HG03439 (cell line): ENCODE results near the gene PROX2.
A peak's percentile ranks its signal among the peaks of the same experiment; 100 is the strongest.

Source experiments
- ATAC-seq: cut with Tn5 transposase; IDR thresholded peaks from one replicate; pipeline ENCODE4 v1.9.1; 2021; ENCODE audit warnings: mild to moderate bottlenecking, moderate library complexity; ENCODE audit not compliant: unreplicated experiment

PROX2 gene

DNA sequence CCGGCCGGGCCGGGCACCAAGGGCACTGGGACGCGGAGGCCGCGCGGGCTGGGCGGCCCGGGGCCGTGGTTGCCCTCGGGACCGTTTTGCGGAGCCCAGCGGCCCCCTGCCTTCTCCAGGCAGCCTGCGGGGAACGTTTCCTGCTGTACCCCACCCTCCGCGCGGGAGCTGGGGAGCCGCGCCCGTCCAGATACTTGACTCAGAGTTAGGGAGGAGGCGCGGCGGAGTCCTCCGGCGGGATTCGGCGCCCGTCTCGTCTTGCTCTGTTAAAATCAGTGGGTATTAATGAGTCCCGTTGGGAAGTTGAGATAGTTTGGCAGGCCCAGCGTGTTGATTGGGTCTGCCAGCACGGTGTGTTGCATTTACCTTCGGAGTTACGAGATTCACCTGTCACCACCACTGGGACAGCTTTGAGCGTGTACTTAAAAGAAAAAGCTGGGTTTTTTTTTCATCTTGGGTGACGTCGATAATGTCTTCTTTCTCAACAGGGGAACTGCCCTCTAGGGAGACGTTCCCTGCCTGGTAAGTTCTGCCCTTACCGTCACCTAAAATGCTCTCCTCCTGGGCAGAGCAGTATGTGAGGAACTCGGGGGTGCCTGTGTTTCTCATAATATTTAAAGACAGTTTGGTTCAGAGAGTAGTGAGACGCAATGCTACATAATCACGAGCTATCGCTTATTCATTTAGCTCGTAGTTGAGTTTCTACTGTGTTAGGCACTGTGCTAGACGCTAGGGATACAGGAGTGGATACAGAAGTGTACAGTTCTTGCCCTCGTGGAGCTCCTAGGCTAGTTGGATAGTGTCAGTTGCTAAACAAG is 6.4 kb upstream of the PROX2 start:
- peak; percentile 32 for ATAC-seq

DNA sequence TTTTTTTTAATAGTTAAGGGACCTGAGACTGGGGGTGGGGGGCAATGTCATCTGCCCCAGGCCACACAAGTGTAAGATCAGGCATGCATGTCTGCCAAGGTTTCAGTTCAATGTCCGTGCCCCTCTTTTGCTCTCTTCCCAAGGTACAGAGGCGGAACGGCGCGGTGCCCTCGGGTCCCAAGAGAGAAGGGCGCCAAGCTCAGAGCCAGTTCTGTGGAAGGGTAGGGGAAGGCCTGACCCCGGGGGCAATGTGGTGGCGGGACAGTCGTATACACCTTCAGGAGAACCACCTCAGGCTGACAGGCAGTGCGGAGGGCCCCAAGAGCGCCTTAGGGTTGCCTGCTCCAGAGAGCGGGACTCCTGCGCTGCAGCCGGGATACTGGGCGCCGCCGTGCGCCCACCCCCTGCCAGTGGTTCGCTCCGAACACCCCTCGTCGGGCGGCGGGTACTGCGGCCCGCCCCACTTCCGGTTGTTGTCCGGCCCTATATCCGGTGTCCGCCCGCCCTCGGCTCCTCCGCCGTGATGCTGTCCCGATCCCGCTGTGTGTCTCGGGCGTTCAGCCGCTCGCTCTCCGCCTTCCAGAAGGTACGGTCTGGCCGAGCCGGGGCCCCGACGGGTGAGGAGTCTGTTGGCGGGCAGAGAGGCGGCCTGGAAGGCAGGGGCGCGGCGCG is 5.6 kb upstream of the PROX2 start, which contains the start of gene DLST:
Gene DLST (plus strand): TSS at position 486 of the 672 bp plus-strand sequence. CDS start 38 bp downstream, at position 524.
- peak; percentile 95 for ATAC-seq

DNA sequence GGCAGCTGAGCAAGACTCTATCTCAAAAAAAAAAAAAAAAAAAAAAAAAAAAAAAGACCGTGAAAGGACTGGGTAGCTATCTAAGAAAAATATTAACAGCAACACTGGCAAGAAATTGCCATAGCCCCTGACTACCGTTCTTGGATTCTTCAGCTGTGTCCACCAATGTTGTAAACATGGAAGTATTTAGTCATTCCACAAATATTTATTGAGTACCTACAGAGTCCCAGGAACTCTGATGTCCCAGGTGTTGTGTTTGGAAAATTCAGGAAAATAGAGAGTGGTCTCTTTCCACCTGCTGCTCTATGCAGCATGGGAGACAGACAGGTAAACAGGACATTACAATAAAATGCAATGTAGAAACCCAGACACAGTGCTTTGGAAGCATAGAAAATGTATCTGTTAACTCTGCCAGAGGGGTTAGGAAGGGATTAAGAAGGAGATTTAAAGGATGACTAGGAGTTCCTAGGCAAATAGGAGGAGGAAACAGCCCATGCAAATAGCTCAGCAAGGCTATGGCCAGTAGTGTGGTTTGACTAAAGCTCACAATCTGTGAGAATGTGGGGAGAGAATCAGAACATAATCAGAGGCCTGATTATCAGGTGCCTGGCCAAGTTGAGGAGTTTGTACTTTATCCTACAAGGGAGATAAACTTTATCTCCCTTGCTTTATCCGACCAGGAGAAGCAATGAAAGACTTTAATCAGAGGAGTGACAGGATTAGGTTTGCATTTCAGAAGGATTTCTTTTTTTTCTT is 3.7 kb upstream of the PROX2 start:
- ATAC-seq: no peak

DNA sequence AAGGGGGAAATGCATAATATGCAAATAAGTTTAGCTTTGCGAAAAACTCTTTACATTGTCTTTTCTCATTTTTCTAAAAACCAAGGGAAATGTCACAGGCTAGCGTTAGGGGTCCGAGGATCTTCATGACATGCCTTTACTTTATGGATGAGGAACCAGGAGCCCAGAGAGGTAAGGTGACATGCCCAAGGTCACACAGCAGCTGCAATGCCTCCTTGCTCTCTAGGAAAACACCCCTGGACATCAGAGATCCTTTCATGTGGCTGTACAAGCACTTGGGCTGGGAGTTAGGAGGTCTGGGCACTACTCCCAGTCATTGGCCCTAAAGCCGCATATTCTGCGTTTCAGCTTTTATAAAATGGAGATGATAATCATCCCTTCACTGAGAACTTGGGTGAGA is 741 bp downstream of the PROX2 start:
- no peak for ATAC-seq

DNA sequence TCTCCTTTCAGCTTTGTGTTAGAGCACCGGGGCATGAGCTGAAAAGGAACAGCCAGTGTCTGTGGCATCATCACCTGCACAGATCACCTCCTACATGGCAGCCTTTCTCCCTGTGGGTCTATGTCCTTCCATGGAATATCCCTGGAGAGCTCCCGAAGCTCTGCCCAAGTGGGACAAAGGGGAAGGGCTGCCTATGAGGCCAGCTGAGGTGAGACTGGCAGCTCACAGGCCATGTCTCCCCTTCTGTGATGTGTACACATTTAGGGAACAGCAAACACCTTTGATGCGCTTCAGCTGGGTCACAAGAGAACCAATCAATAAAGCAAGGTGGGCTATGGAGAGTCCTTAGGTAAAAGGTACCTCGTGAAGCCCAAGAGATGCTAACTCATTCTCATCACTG is 4.1 kb downstream of the PROX2 start:
- ATAC-seq: no peak

DNA sequence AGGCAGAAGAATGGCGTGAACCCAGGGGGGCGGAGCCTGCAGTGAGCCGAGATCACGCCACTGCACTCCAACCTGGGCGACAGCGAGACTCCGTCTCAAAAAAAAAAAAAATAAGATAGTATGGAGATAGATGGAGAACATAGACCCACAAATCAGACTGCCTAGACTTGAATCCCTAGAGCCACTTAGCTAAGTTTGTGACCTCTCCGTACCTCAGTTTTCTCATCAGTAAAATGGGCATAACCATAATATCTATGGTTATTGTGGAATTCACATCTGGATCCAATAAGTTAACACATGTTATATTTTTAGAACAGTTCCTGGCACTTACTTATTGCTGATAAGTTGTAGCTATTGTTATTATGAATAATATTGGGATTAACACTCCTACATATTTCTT is 7.2 kb downstream of the PROX2 start:
- ATAC-seq: no peak

DNA sequence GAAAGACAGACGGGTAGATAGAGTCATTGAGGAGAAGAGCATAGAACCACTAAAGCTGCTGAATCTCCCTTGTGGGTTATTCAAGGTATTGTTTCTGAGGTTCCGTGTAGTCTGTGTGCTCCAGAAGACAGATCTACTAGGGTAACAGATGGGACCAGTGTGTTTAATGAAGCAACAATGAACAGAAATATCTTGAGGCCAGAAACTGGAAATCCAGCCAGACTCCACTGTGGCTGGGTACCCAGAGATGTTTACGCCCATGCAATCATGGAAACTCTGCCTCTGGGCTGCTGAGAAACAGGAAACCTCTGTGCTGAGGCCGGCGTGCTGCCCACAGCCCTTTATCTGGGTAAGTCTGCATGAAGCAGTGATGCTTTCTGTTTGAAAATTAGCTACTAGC is 8.3 kb downstream of the PROX2 start:
- no peak for ATAC-seq

DNA sequence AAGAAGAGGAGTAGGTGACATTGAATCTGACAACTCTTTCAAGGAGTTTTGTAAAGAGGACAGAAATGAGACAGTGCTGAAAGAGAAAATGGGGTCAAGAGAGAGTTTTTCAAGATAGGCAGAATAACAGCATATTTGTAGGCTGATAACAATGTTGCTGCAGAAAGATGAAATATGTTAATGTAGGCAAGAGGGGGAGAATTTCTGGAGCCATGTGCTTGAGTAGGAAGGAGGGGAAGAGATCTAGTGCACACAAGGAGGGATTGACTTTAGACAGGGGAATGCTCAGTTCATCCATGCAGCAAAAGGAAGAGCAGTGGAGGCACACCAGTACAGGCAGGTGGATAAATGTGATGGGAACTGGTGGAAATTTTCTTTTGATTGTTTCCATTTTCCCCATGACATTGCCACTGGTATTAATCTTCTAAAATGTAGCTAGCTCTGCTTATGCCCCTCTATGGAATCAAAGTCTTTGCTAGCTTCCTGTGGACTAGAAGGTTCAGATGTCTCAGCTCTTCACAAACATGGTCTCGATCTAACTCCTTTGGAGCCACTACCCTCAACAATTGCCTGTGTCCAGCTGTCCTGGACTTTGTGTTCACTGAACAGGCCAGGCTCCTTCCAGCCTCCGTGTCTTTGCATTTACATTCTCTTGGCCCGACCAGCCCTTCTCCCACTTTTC is 9.1 kb downstream of the PROX2 start:
- ATAC-seq: no peak

DNA sequence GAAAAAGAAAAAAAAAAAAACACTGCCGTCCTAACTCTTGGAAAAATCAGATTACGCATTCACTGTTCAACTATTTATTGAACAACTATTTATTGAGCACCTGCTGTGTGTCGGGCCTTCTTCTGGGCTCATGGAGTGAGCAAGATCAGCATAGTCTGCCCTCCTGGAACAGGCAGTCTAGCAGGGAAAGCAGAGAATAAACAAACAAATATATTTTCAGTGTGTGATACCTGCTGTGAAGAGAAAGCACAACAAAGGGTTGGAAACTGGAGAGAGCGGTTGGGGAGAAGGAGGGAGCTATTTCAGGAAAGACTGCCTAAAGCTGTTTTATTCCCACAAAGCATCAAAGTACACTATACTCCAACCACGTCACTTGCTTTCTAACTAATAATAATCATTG is 10.8 kb downstream of the PROX2 start:
- no peak for ATAC-seq

DNA sequence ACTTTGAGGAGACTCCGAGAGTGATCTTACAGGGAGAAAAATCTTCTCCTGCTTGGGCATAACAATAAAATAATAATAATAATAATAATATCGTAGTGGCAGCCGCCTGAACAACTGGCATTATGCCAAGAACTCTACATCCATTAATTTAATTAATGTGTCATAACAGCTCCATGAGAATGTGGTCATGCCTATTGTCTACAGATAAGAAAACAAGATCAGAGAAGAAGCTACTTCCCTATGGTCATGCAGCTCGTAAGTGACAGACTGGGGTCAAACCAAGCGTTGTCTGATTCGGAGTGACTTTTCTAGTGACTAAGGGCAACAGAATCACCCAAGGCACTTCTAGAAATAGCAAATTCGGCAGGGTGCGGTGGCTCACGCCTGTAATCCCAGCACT is 11.7 kb downstream of the PROX2 start:
- no peak for ATAC-seq

DNA sequence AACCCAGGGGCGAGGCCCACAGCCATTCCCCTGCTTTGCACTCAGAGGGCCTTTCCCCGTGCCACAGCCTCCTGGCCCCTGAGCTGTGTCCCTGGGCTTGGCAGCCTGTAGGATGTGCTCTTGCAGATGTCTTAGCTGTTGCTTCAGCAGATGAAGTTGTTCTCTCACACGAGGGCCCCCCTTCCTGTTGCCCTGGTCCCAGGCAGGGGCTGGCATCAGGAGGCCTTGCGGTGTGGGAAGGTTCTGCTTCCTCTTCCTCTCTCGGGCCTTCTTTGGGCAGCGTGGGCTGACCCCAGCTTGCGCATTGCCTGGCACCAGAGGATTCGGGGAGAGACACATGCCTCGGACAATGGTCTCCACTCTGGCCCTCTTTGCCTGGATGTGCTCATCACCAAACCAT is 12.7 kb downstream of the PROX2 start:
- no peak for ATAC-seq

DNA sequence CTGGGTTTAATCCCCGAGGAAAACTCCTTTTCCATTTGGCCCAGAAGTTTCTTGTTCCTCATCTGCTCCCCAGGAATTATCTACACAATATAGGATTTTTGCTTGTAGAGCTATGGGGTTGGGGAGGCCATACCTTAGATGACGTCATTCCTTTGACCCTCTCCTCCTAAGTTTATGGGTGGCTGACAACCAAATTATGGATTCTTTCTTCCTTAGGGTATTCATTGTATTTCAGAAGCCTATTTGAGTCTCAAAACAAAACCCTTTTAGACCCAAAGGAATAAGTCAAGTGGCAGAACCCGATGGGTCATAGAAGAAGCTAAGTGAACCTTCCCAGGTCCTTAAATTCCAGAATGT is 14.2 kb downstream of the PROX2 start:
- ATAC-seq: no peak

DNA sequence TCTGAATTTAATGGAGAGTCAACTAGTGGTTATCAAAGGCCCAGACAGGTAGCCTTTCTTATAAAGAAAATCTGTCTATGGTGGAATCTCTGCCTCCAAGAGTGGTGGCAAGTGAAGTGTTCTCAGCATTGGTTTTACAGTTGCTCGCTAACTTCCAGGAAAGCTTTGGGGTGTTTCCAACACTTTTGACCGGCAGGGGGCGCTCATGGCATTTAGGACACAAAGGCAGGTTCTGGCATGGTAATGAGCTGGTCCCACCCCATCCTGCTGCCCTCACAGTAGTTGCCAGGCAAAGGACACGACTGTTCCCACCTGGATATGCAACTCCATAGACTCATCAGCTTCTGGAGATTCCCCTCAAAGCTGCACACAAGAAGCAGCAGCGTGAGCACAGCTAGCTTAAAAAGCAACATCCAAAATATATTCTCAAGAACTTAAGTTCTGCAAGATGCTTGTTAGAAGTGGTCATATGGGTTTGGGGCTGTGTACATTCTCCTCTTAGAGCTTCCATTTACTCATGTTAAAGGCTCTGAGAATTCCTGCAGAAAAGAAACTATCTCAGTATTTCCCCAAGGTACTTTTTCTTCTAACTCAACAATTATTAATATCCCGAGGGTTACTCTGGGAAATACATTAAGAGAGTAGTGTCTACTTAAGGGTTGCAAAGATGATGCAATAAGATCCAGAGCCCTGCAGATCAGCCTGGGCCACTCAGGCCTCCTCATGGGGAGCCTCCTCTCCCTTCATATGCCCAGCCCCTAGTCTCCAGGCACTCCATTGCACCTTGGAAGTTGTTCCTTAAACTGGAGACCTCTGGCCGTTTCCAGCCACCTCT is 14.8 kb downstream of the PROX2 start:
- no peak for ATAC-seq

DNA sequence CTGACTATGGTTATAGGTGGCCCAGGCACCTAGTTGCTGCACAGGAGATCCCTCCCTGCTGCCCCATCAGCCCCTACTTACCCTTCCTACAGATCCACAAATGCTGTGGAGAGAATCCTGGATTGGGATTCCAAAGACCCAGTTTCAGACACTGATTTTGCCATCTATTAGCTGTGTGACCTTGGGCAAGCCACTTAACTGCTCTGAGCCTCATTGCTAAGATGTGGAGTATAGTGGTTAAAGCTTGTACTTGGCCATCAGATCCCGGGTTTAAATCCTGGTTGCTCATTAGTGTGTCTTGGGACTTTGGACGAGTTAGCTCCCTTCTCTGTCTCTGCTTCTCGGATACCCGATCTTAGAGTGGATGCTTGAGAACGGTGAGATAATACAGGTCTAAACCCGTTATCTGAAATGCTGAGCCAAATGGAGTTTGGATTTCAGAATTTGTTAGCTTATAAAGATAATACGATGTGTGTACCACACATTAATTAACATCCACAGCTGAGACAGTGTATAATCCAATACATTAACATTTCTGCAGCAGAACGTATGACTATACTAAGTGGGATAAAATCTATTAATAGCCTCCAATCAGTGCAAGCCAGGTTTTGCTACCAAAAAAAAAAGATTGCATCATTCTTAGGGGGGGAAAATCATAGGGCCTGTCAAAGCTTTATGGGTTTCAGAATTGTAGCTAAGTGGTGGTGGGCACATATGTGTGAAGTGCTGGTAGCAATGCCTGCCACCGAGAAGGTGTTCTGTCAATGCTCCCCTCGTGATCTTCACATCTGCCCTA is 16.0 kb downstream of the PROX2 start:
- ATAC-seq: no peak

DNA sequence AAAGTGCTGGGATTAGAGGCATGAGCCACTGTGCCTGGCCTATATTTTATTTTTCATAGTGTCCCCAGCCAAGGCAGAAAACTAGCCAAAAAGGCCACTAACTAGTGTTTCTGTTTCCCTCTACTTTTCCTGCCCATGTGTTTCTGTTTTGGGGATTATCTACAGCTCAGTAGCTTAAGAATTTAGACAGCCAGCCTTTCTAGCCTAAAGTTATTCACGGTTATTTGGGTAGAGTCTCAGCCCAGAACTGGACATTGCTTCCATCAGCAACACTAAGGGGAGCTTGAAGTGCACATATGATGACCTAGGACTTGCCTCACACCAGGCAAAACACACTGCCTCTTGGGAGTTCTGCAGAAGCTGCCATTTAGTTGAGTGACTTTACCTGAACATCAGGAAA is 17.9 kb downstream of the PROX2 start:
- no peak for ATAC-seq

DNA sequence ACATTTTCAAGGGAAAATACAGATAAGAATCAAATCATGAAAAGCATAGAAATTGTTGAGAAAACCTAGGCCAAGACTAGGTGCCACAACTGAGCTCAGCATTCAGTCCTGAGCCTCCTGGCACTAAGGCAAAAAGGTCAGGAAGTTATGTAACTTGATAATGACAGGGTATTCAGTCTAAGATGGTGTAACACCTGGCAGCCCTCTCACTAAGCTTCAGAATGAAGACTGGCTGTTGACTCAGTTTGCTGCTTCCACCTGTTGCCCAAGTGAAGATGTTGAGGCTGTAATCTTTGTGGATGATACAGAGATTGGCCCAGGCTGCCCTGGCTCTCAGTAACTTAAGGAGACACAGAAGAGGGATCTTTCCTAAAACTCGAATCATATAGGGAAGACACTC is 19.6 kb downstream of the PROX2 start:
- ATAC-seq: no peak

DNA sequence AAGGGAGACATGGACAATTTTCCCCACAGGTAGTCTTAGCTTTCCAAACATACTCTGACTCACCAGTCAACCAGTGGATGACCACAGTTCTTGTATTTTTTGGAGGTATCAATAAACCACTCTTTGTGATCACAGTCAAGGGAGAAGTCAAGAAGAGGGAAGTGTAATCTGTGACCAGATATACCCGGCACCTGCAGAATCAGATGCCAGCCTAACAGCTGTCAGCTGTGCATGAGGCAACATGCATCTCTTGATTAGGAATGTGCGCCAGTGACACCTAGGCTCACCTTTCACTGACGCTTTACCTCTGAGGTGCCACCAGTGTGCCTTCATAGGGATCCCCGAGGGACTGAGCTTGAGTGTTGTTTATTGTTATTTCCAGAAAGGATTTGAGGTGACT is 20.0 kb downstream of the PROX2 start:
- ATAC-seq: no peak

DNA sequence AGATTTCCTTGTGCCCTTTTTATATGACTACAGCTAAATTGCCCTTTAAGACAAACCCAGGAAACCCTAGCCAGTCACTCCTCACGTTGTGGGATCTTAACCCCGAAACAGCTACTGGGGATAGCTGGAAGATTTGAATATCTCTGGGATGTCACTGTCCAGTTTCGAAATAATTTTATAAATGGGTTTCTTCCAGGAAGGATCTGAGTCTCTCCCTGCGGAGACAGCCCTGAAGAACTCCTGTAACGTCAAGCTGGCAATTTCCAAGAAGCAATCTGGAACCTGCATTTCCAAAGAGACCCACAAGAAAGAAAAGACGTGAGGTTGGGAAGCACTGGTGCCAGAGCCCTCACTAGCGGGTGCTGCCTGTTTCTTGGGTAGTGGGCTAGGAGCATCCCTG is 20.9 kb downstream of the PROX2 start:
- no peak for ATAC-seq

DNA sequence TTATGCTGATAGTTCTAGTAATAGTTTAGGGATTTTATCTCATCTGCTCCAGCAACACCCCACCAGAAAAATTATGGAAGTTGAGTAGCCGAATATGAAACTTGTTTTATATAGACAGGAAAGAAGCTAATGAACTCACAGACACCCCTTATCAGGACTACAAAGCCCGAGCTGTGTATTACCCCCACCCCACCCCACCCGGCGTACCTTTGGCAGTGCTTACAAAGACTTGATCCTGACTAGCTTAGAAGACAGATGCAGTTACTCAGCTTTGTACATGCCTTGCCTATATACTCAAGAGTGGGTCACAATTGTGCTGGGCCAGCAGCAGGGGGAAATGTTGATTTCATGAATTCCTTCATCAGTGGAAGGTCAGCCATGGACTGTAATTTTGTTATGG is 22.4 kb downstream of the PROX2 start:
- no peak for ATAC-seq
